NCI-H2171 (cell line): ENCODE data around the gene PKN3.

Experiments used
- DNase-seq: peaks from one replicate; lab custom pipeline; 2025; lab: John Stamatoyannopoulos, UW

The PKN3 gene

GRCh38 chr9:128716581-128717254 is 14.4 kb downstream of the PKN3 start:
- peak; percentile 36 for DNase-seq

GRCh38 chr9:128718047-128718446 is 15.7 kb downstream of the PKN3 start:
- no peak for DNase-seq

- DNase-seq, result no peak
Measured at GRCh38 chr9:128718475-128718874, 16.2 kb downstream of the PKN3 start.

GRCh38 chr9:128719919-128720605 is 17.8 kb downstream of the PKN3 start:
- no peak for DNase-seq

GRCh38 chr9:128720841-128721486 is 18.7 kb downstream of the PKN3 start:
- no peak for DNase-seq

- no peak for DNase-seq
Measured at GRCh38 chr9:128721487-128722010, 19.2 kb downstream of the PKN3 start.

GRCh38 chr9:128722380-128723351 is 20.4 kb downstream of the PKN3 start:
- DNase-seq, result no peak

GRCh38 chr9:128723352-128723865 is 21.1 kb downstream of the PKN3 start:
- DNase-seq, result no peak

- DNase-seq, result peak; percentile 100
Measured at GRCh38 chr9:128723866-128724743, 21.8 kb downstream of the PKN3 start, which contains the start of gene ZDHHC12. TSS of gene ZDHHC12 (minus strand) at chr9:128724127. CDS start at chr9:128724093, 34 bp downstream.

- DNase-seq, result peak; percentile 100
Measured at GRCh38 chr9:128724744-128725211, 22.5 kb downstream of the PKN3 start.

GRCh38 chr9:128727640-128728248 is 25.4 kb downstream of the PKN3 start:
- no peak for DNase-seq

GRCh38 chr9:128728298-128728697 is 26.0 kb downstream of the PKN3 start:
- DNase-seq, result no peak

GRCh38 chr9:128729302-128729701 is 27.0 kb downstream of the PKN3 start:
- DNase-seq, result peak; percentile 85

GRCh38 chr9:128729766-128730517 is 27.6 kb downstream of the PKN3 start:
- DNase-seq, result peak; percentile 81

GRCh38 chr9:128731093-128731492 is 28.8 kb downstream of the PKN3 start:
- DNase-seq, result no peak

GRCh38 chr9:128731691-128732090 is 29.4 kb downstream of the PKN3 start:
- no peak for DNase-seq

GRCh38 chr9:128732576-128732975 is 30.3 kb downstream of the PKN3 start:
- DNase-seq, result no peak

- DNase-seq, result peak; percentile 32
Measured at GRCh38 chr9:128733256-128733655, 31.0 kb downstream of the PKN3 start.

- DNase-seq, result no peak
Measured at GRCh38 chr9:128735373-128735772, 33.1 kb downstream of the PKN3 start.
